ENCODE measurements around the gene MLYCD. TPM values are rescaled to one million over a fixed set of nuclear protein-coding genes. Genes with fewer than 3 reads are reported as not detected.

Gene MLYCD
- total RNA-seq, 1 donor from 2014 or later, result 5.3 TPM

- no peaks in the 10 kb centered on the region for H3K9me3 Mint-ChIP-seq (ENCODE audit: unreplicated experiment)
- H3K36me3 Mint-ChIP-seq (ENCODE audit: unreplicated experiment), result no peaks in the 10 kb centered on the region
- no peaks in the 10 kb centered on the region for H3K4me1 Mint-ChIP-seq (ENCODE audit: unreplicated experiment)
- peaks cover 29% of the 10 kb centered on the region for H3K27me3 Mint-ChIP-seq (ENCODE audit: unreplicated experiment)
- H3K4me3 Mint-ChIP-seq (ENCODE audit: unreplicated experiment), result no peak overlapping the region
- no peak for DNase-seq (ENCODE audit: extremely low spot score, unreplicated experiment)
- no peak for TF ChIP-seq CTCF (IDR thresholded peaks at IDR 0.05)
- H3K27ac Mint-ChIP-seq (ENCODE audit: unreplicated experiment), result no peak overlapping the region
These were observed 45.1 kb upstream of the MLYCD start for GRCh38 chr16:83853834-83854233.

- DNase-seq (ENCODE audit: extremely low spot score, unreplicated experiment), result no peak
- Mint-ChIP-seq H3K4me1 (ENCODE audit: unreplicated experiment) (no peaks in the 10 kb centered on the region), H3K4me3 (ENCODE audit: unreplicated experiment) (no peak overlapping the region), H3K36me3 (ENCODE audit: unreplicated experiment) (no peaks in the 10 kb centered on the region), H3K27ac (ENCODE audit: unreplicated experiment) (no peak overlapping the region), H3K9me3 (ENCODE audit: unreplicated experiment) (no peaks in the 10 kb centered on the region), H3K27me3 (ENCODE audit: unreplicated experiment) (peaks cover 33% of the 10 kb centered on the region)
- no peak for TF ChIP-seq CTCF (IDR thresholded peaks at IDR 0.05)
These were observed 44.5 kb upstream of the MLYCD start for GRCh38 chr16:83854420-83854819.

GRCh38 chr16:83856792-83857191, 42.1 kb upstream of the MLYCD start:
- Mint-ChIP-seq H3K36me3 (ENCODE audit: unreplicated experiment) (no peaks in the 10 kb centered on the region), H3K4me3 (ENCODE audit: unreplicated experiment) (no peak overlapping the region), H3K27me3 (ENCODE audit: unreplicated experiment) (peaks cover 42% of the 10 kb centered on the region), H3K9me3 (ENCODE audit: unreplicated experiment) (no peaks in the 10 kb centered on the region), H3K4me1 (ENCODE audit: unreplicated experiment) (no peaks in the 10 kb centered on the region), H3K27ac (ENCODE audit: unreplicated experiment) (no peak overlapping the region)
- no peak for DNase-seq (ENCODE audit: extremely low spot score, unreplicated experiment)
- no peak for TF ChIP-seq CTCF (IDR thresholded peaks at IDR 0.05)

GRCh38 chr16:83859265-83859664, 39.6 kb upstream of the MLYCD start:
- H3K4me3 Mint-ChIP-seq (ENCODE audit: unreplicated experiment), result no peak overlapping the region
- no peak overlapping the region for H3K27ac Mint-ChIP-seq (ENCODE audit: unreplicated experiment)
- peaks cover 35% of the 10 kb centered on the region for H3K27me3 Mint-ChIP-seq (ENCODE audit: unreplicated experiment)
- no peaks in the 10 kb centered on the region for H3K36me3 Mint-ChIP-seq (ENCODE audit: unreplicated experiment)
- no peaks in the 10 kb centered on the region for H3K4me1 Mint-ChIP-seq (ENCODE audit: unreplicated experiment)
- no peak for DNase-seq (ENCODE audit: extremely low spot score, unreplicated experiment)
- H3K9me3 Mint-ChIP-seq (ENCODE audit: unreplicated experiment), result no peaks in the 10 kb centered on the region
- TF ChIP-seq CTCF (IDR thresholded peaks at IDR 0.05), result no peak

GRCh38 chr16:83862661-83863060, 36.3 kb upstream of the MLYCD start:
- H3K9me3 Mint-ChIP-seq (ENCODE audit: unreplicated experiment), result peaks cover 6% of the 10 kb centered on the region
- no peaks in the 10 kb centered on the region for H3K36me3 Mint-ChIP-seq (ENCODE audit: unreplicated experiment)

More at GRCh38 chr16:83862661-83863060, 36.3 kb upstream of the MLYCD start:
- no peak for DNase-seq (ENCODE audit: extremely low spot score, unreplicated experiment)
- H3K27ac Mint-ChIP-seq (ENCODE audit: unreplicated experiment), result no peak overlapping the region
- peaks cover 54% of the 10 kb centered on the region for H3K27me3 Mint-ChIP-seq (ENCODE audit: unreplicated experiment)
- H3K4me3 Mint-ChIP-seq (ENCODE audit: unreplicated experiment), result no peak overlapping the region
- TF ChIP-seq CTCF (IDR thresholded peaks at IDR 0.05), result no peak
- H3K4me1 Mint-ChIP-seq (ENCODE audit: unreplicated experiment), result no peaks in the 10 kb centered on the region

Data from osteocyte (in vitro differentiated cells).